ENCODE data around the gene SNRNP200.

GRCh38 chr2:96306370-96306769 lies 1.0 kb upstream of the SNRNP200 start:
- TF ChIP-seq CTCF (IDR thresholded peaks at IDR 0.05; ENCODE audit: low read depth, low read length) (no peak), EZH2phosphoT487 (IDR thresholded peaks at IDR 0.05; ENCODE audit: low read depth) (no peak)

All from OCI-LY3 (cell line).